ENCODE data around the gene PLSCR4.
"Not testable (repeated sequence)": the region's sequence is repeated elsewhere in the genome, so short reads cannot be mapped to it uniquely, and the experiment has no call there.

PLSCR4 gene

GRCh38 chr3:146246526-146246925, 4.4 kb downstream of the PLSCR4 start:
- DNase-seq = no peak

GRCh38 chr3:146243559-146243958, 7.3 kb downstream of the PLSCR4 start:
- DNase-seq = no peak

GRCh38 chr3:146241523-146242240, 9.2 kb downstream of the PLSCR4 start:
- no peak for DNase-seq

GRCh38 chr3:146233487-146233886, 17.4 kb downstream of the PLSCR4 start:
- DNase-seq = no peak

GRCh38 chr3:146227486-146227885, 23.4 kb downstream of the PLSCR4 start:
- DNase-seq = no peak

GRCh38 chr3:146226881-146227280, 24.0 kb downstream of the PLSCR4 start:
- no peak for DNase-seq

- DNase-seq = not testable (repeated sequence)
Measured at GRCh38 chr3:146225458-146225857, 25.4 kb downstream of the PLSCR4 start.

- DNase-seq = no peak
Measured at GRCh38 chr3:146223401-146224373, 27.2 kb downstream of the PLSCR4 start.

GRCh38 chr3:146222204-146223046, 28.5 kb downstream of the PLSCR4 start:
- DNase-seq = no peak

GRCh38 chr3:146221276-146221675, 29.6 kb downstream of the PLSCR4 start:
- no peak for DNase-seq

- DNase-seq = peak; percentile 38
Measured at GRCh38 chr3:146218880-146219866, 31.7 kb downstream of the PLSCR4 start.

GRCh38 chr3:146217324-146217723, 33.6 kb downstream of the PLSCR4 start:
- DNase-seq = no peak

- no peak for DNase-seq
Measured at GRCh38 chr3:146214493-146214892, 36.4 kb downstream of the PLSCR4 start.

- no peak for DNase-seq
Measured at GRCh38 chr3:146209371-146209770, 41.5 kb downstream of the PLSCR4 start.

- no peak for DNase-seq
Measured at GRCh38 chr3:146203776-146204175, 47.1 kb downstream of the PLSCR4 start.

GRCh38 chr3:146200461-146201220, 50.3 kb downstream of the PLSCR4 start:
- no peak for DNase-seq

- DNase-seq = no peak
Measured at GRCh38 chr3:146199762-146200161, 51.1 kb downstream of the PLSCR4 start.

- DNase-seq = no peak
Measured at GRCh38 chr3:146196789-146197188, 54.1 kb downstream of the PLSCR4 start.

GRCh38 chr3:146195605-146196004, 55.3 kb downstream of the PLSCR4 start:
- no peak for DNase-seq

GRCh38 chr3:146195030-146195429, 55.9 kb downstream of the PLSCR4 start:
- no peak for DNase-seq

GRCh38 chr3:146191051-146191450, 59.9 kb downstream of the PLSCR4 start:
- DNase-seq = no peak
